CD4-positive, alpha-beta T cell treated with Interleukin-12 subunit alpha and Interleukin-12 subunit beta, for 1 hour (primary cell): ENCODE measurements around the gene FNIP2.
"Not testable (repeated sequence)": the region's sequence is repeated elsewhere in the genome, so short reads cannot be mapped to it uniquely, and the experiment has no call there.

Source experiments
- DNase-seq: peaks from one replicate; pipeline ENCODE4 v3.0.0-alpha.2; 2020

FNIP2 gene

GRCh38 chr4:158929939-158930638 lies 161.3 kb downstream of the FNIP2 start:
- no peak for DNase-seq

GRCh38 chr4:158930639-158930972 lies 161.8 kb downstream of the FNIP2 start:
- no peak for DNase-seq

GRCh38 chr4:158933236-158933635 lies 164.4 kb downstream of the FNIP2 start:
- no peak for DNase-seq

DNA sequence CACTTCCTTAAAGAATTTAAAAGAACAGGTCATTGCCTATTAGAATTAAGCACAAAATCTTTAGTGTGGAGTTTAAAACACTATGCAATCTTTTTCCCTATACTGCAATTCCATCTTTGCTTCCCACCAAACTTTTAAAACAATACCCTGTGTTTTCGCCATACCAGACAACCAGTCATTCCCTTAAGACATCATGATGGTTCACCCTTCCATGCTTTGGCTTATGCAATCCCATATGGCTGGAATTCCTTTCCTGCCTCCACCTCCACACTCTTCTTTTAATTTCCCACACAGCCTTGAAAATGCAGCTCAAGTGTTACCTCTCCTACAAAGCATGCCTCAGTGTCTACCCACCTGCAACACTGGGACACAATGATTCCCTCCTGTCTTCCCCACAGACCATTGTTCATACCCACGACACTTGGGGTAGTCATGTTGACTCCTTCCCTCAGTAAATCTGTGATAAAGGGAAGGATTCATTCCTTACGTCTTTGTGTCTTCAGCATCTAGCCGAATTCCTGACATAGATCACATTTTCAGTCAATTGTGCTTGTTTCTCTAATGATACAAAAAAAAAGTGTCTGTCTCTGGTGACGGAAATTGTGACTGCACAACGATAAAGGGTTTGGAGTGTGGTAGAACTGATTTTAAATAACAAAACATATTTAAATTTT lies 166.3 kb downstream of the FNIP2 start:
- DNase-seq, result no peak

DNA sequence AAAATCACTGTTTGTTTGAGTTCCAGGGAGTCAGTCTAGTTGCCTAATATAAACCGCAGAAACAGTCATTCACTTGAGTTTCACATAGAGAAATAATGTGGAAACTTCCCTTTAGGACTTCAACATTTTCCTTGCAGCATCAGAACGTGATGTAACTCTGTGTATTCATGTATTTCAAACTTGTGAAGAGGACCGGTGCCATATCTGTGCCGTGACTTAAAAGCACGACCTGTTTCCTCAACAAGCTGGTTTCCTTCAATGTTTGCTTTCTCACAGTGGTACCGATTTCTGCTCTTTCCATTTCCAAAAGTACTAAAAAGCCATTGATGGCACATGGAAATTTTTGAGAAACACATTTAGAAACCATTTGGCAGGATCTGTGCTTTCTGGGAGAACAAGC lies 167.4 kb downstream of the FNIP2 start:
- DNase-seq, result no peak

GRCh38 chr4:158938220-158939044 lies 169.6 kb downstream of the FNIP2 start:
- no peak for DNase-seq

- DNase-seq, result no peak
Measured at GRCh38 chr4:158940271-158940670, 171.4 kb downstream of the FNIP2 start.

DNA sequence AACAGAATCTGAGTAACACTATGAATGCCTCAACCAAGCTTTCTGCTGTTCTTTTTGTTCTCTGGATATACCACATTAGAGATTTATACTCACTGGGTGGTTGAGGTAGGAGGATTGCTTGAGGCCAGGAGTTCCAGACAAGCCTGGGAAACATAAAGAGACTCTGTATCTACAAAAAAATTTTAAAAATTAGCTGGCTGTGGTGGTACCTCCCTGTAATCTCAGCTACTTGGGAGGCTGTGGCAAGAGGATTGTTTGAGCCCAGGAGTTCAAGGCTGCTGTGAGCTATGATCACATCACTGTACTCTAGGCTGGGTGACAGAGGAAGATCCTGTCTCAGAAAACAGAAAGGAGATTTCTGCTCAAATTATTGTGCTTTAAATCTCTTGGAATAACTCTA lies 172.5 kb downstream of the FNIP2 start:
- no peak for DNase-seq

DNA sequence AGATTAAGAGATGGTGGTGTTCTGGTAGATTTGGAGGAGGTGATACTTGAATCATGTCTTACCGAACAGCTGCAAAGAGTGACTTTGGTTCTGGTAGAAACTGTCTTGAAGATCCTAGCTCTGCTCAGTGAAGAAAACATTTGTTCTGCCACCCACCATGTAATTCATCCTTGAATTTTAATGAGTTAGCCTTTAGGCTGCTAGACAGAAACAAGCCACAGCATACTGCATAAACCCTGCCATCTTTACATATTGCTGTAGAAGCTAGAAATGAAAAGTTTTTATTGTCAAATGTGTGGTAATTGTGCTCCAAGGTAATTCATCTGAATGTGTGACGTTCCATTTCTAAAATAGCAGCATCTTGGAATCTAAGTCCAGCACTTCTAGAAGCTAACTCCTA lies 173.1 kb downstream of the FNIP2 start:
- DNase-seq, result no peak

GRCh38 chr4:158945529-158946108 lies 176.8 kb downstream of the FNIP2 start:
- DNase-seq, result peak; percentile 2

DNA sequence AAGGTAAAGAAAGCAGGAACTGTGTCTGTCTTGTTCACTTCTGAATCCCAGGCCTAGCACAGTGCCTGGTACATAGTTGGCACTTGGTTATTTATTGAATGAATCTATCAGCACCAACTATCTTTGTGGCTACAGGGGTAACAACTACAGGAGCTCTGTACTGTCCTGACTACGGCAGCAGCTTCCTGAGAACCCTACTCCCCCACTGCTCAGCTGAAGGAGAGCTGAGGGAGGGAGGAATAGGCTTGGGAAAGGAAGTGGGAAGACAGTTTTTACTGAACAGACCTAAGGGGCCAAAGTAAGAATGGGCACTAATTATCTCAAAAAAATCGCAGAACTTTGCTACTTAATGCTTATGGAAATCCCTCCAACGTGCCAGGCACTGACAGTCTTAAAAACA lies 178.0 kb downstream of the FNIP2 start:
- DNase-seq, result no peak

- no peak for DNase-seq
Measured at GRCh38 chr4:158948071-158948470, 179.2 kb downstream of the FNIP2 start.

- DNase-seq, result peak; percentile 3
Measured at GRCh38 chr4:158949099-158949498, 180.3 kb downstream of the FNIP2 start.

DNA sequence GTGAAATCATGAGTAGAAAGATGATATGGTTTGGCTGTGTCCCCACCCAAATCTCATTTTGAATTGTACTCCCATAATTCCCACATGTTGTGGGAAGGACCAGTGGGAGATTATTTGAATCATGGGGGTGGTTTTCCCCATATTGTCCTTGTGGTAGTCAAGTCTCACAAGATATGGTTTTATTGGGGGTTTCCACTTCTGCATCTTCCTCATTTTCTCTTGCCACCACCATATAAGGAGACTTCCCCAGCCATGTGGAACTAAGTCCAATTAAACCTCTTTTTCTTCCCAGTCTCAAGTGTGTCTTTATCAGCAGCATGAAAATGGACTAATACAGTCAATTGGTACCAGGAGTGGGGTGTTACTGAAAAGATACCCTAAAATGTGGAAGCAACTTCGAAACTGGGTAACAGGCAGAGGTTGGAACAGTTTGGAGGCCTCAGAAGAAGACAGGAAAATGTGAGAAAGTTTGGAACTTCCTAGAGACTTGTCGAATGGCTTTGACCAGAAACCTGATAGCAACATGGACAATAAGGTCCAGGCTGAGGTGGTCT lies 183.5 kb downstream of the FNIP2 start:
- not testable (repeated sequence) for DNase-seq

DNA sequence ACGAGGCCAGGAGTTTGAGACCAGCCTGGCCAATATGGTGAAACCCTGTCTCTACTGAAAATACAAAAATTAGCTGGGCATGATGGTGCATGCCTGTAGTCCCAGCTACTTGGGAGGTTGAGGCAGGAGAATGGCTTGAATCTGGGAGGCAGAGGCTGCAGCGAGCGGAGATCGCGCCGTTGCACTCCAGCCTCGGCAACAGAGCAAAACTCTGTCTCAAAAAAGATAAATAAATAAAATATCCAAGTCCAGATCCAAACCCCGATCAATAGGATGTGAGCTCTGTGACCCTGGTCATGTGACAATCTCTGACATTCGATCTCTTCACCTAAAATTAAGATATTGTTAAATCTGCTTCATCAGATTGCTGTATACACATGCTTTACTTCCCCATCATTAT lies 187.5 kb downstream of the FNIP2 start:
- not testable (repeated sequence) for DNase-seq

GRCh38 chr4:158956918-158957317 lies 188.1 kb downstream of the FNIP2 start:
- not testable (repeated sequence) for DNase-seq
